Measurements from ENCODE around the gene TUBA3E.
"Not testable (repeated sequence)": the region's sequence is repeated elsewhere in the genome, so short reads cannot be mapped to it uniquely, and the experiment has no call there.

Gene TUBA3E

GRCh38 chr2:130198343-130198742, at the start of gene TUBA3E:
Gene TUBA3E, minus strand, starts transcription at chr2:130198439. Its CDS starts 79 bp downstream, at chr2:130198360.
- no peak within 1 kb of the TSS for H3K4me3 ChIP-seq (replicated peaks; ENCODE audit: low read depth, low read length)
- DNase-seq (ENCODE audit: low read depth): no peak
- TF ChIP-seq CTCF (IDR thresholded peaks at IDR 0.05; ENCODE audit: low read length, missing control alignments): no peak

- DNase-seq (ENCODE audit: low read depth): no peak
- TF ChIP-seq CTCF (IDR thresholded peaks at IDR 0.05; ENCODE audit: low read length, missing control alignments): no peak
- H3K4me3 ChIP-seq (replicated peaks; ENCODE audit: low read depth, low read length): no peak overlapping the region
Observed at GRCh38 chr2:130246430-130246829, 48.2 kb upstream of the TUBA3E start.

DNA sequence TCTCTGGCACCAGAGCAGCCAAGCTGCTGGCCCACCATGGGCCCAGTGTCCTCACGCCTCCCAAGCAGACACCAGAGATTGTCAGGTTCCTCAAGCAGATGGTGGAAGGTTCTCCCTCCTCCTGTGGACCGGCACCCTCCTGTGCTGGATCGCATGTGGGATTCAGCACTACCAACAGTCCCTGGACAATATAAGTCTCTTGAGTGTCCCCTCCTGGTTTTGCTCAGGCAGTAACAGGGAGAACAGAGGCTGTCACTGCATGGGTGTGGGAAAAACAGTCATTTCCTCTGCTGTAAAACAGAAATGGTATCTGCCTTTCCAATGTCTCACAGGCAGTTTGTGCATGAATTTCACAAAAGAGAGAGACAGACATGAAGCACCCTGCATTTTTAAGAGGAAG, 47.7 kb upstream of the TUBA3E start:
- no peak for TF ChIP-seq CTCF (IDR thresholded peaks at IDR 0.05; ENCODE audit: low read length, missing control alignments)
- DNase-seq (ENCODE audit: low read depth): no peak
- no peak overlapping the region for H3K4me3 ChIP-seq (replicated peaks; ENCODE audit: low read depth, low read length)

DNA sequence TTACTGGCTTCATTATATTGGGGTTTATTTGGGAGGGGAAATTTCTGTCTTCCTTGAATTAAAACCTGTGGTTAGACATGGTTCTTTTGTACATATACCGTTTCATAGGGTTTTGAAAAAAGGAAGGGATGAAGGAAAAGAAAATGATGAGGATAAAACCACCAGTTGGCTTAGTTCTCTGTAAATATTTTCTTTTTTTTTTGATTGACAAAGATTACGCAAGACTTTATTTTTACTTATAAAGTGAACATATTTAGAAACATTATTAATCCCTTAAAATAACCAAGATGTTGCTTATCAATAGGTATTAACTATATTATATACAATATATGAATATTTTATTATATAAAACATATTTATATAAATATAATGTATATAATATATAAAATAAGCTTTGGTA, 45.1 kb upstream of the TUBA3E start:
- DNase-seq (ENCODE audit: low read depth): no peak
- H3K4me3 ChIP-seq (replicated peaks; ENCODE audit: low read depth, low read length): no peak overlapping the region
- no peak for TF ChIP-seq CTCF (IDR thresholded peaks at IDR 0.05; ENCODE audit: low read length, missing control alignments)

DNA sequence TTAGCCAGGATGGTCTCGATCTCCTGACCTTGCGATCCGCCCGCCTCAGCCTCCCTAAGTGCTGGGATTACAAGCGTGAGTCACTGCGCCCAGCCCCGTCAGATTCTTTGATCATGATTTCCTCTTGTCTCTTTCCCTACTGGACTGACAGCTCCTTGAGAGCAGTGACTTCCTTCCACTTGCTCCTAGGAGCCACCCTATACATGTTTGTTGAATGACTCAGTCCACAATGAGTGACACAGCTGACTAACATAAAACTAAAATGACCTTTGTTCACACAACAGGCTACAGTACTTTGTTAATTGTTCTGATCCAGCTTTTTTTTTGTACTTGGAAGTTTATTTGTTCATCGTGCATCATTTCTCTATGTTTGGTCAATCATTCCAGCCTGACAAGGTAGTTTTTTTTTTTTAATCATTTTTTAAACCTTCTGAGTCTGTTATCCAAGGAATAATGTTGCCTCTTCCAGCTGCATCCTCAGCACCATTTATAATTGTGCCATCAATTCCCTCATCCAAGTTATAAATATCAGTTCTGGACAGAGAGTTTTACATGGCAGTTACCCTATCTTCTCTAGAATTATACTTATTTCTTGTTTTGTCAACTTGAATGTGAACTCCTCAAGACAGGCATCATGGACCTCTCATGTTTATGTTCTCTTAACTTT, 42.9 kb upstream of the TUBA3E start:
- TF ChIP-seq CTCF (IDR thresholded peaks at IDR 0.05; ENCODE audit: low read length, missing control alignments): no peak
- no peak overlapping the region for H3K4me3 ChIP-seq (replicated peaks; ENCODE audit: low read depth, low read length)

DNA sequence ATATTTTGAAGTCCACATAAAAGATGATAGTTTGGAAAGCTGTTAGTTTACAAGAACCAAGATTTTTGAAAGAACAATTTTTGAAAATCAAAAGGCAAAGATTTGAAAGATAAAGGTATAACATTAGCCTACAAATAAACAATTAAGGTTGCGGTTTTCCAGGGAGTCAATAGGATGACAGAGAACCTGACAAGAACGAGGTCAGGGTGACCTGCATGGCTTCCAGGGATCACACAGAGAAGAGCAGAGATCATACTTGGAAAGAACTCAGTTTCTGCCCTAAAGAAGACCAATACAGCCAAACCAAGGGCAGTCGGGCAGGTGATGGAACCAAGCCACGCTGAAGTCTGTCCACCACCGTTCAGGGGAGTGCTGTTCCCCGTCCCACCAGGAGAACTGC, 41.3 kb upstream of the TUBA3E start:
- not testable (repeated sequence) for DNase-seq (ENCODE audit: low read depth); H3K4me3 ChIP-seq (replicated peaks; ENCODE audit: low read depth, low read length)

More for the DNA sequence above, 42.9 kb upstream of the TUBA3E start:
- DNase-seq (ENCODE audit: low read depth): peak; percentile 6

GRCh38 chr2:130233066-130233465, 34.8 kb upstream of the TUBA3E start:
- DNase-seq (ENCODE audit: low read depth); H3K4me3 ChIP-seq (replicated peaks; ENCODE audit: low read depth, low read length): not testable (repeated sequence)

DNA sequence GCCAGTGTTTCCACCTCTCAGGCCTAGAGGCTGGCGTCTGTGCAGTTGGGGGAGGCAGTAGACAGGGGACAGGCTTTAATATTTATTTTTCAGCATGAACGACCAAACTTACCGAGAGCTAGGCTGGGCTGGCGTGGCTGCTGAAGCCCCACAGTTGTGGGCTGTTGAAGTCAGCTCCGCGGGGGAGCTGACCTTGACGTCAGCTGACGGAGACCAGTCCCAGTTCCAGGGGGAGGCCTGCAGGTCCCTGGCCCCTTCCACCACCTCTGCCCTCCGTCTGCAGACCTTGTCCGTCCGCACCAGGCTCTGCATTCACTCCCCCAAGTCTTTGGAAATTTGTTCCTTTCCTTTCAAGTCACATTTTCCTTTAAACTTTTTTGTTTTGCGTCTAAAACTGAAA, 33.4 kb upstream of the TUBA3E start:
- DNase-seq (ENCODE audit: low read depth): no peak
- TF ChIP-seq CTCF (IDR thresholded peaks at IDR 0.05; ENCODE audit: low read length, missing control alignments): no peak

GRCh38 chr2:130230907-130231306, 32.7 kb upstream of the TUBA3E start:
- not testable (repeated sequence) for H3K4me3 ChIP-seq (replicated peaks; ENCODE audit: low read depth, low read length); DNase-seq (ENCODE audit: low read depth)

More for the DNA sequence above, 33.4 kb upstream of the TUBA3E start:
- H3K4me3 ChIP-seq (replicated peaks; ENCODE audit: low read depth, low read length): no peak overlapping the region

- H3K4me3 ChIP-seq (replicated peaks; ENCODE audit: low read depth, low read length); DNase-seq (ENCODE audit: low read depth): not testable (repeated sequence)
Observed at GRCh38 chr2:130230376-130230775, 32.1 kb upstream of the TUBA3E start.

DNA sequence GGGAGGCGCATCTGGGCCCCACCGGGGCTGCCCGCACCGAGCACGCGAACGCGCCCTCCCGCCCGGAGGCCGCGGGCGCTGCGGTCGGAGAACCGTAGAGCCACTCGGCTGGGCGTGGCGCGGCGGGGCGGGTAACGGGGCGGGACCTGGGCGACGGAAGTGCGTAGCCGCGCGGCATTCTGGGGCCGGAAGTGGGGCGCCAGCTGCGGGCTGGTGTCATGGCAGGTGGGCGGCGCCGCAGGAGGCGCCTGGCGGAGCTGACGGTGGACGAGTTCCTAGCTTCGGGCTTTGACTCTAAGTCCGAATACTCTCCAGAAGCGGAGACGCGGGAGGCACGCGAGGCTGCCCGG, 30.9 kb upstream of the TUBA3E start:
- peak; percentile 60 for DNase-seq (ENCODE audit: low read depth)

More for the DNA sequence above, 30.9 kb upstream of the TUBA3E start:
- peak overlapping the region; percentile 30 for H3K4me3 ChIP-seq (replicated peaks; ENCODE audit: low read depth, low read length)

All from fibroblast of pulmonary artery (primary cell).